GM19395 (cell line): ENCODE results near the gene CNTFR.
"Not testable (repeated sequence)": the region's sequence is repeated elsewhere in the genome, so short reads cannot be mapped to it uniquely, and the experiment has no call there.

Experiments used
- ATAC-seq: cut with Tn5 transposase; IDR thresholded peaks from one replicate; pipeline ENCODE4 v1.9.1; 2021; ENCODE audit warnings: mild to moderate bottlenecking, moderate library complexity; ENCODE audit not compliant: unreplicated experiment

Gene CNTFR

GRCh38 chr9:34536685-34537084 is 52.8 kb downstream of the CNTFR start:
- no peak for ATAC-seq

- ATAC-seq: not testable (repeated sequence)
Observed at GRCh38 chr9:34532041-34532440, 57.5 kb downstream of the CNTFR start.

GRCh38 chr9:34526026-34526425 is 63.5 kb downstream of the CNTFR start:
- no peak for ATAC-seq

- ATAC-seq: no peak
Observed at GRCh38 chr9:34524349-34524748, 65.2 kb downstream of the CNTFR start.

GRCh38 chr9:34522971-34523797 is 66.3 kb downstream of the CNTFR start, which contains the start of gene ENHO:
Gene ENHO, minus strand, starts transcription at chr9:34522990. Its CDS starts 1,295 bp downstream, at chr9:34521695.
- peak; percentile 84 for ATAC-seq

GRCh38 chr9:34522091-34522887 is 67.2 kb downstream of the CNTFR start:
- peak; percentile 13 for ATAC-seq

- ATAC-seq: no peak
Observed at GRCh38 chr9:34521406-34522045, 68.0 kb downstream of the CNTFR start.

GRCh38 chr9:34520505-34521385 is 68.8 kb downstream of the CNTFR start:
- ATAC-seq: no peak

- no peak for ATAC-seq
Observed at GRCh38 chr9:34520096-34520495, 69.4 kb downstream of the CNTFR start.

GRCh38 chr9:34519321-34520020 is 70.1 kb downstream of the CNTFR start:
- no peak for ATAC-seq

GRCh38 chr9:34518896-34519295 is 70.6 kb downstream of the CNTFR start:
- ATAC-seq: no peak

GRCh38 chr9:34518110-34518616 is 71.4 kb downstream of the CNTFR start:
- no peak for ATAC-seq

GRCh38 chr9:34517185-34517584 is 72.3 kb downstream of the CNTFR start:
- ATAC-seq: no peak

GRCh38 chr9:34515959-34516358 is 73.6 kb downstream of the CNTFR start:
- no peak for ATAC-seq

- ATAC-seq: no peak
Observed at GRCh38 chr9:34514816-34515215, 74.7 kb downstream of the CNTFR start.

- ATAC-seq: no peak
Observed at GRCh38 chr9:34514401-34514800, 75.1 kb downstream of the CNTFR start.

GRCh38 chr9:34513567-34514214 is 75.8 kb downstream of the CNTFR start:
- no peak for ATAC-seq

- ATAC-seq: no peak
Observed at GRCh38 chr9:34512131-34513078, 77.1 kb downstream of the CNTFR start.
